Mesothelial cell of epicardium (in vitro differentiated cells): ENCODE results near the gene MPDU1. TPM values are rescaled to one million over a fixed set of nuclear protein-coding genes. Genes with fewer than 3 reads are reported as not detected.

ENCODE experiments used
- DNase-seq, 2 experiments: peaks; one replicate each; pipeline ENCODE4 v3.0.0; 2021; ENCODE audit warnings: low spot score in 2 of 2; ENCODE audit not compliant: unreplicated experiment in 2 of 2
- H3K27ac Mint-ChIP-seq: 2 replicates; pipeline ENCODE4 v1.8.0; 2021; ENCODE audit warnings: mixed read lengths
- H3K27me3 Mint-ChIP-seq: 2 replicates; pipeline ENCODE4 v1.8.0; 2021; ENCODE audit warnings: low read depth, mixed read lengths
- H3K36me3 Mint-ChIP-seq: 2 replicates; pipeline ENCODE4 v1.8.0; 2021; ENCODE audit warnings: mixed read lengths
- H3K4me1 Mint-ChIP-seq: 2 replicates; pipeline ENCODE4 v1.8.0; 2021; ENCODE audit warnings: mixed read lengths
- H3K4me3 Mint-ChIP-seq: 2 replicates; pipeline ENCODE4 v1.8.0; 2021; ENCODE audit warnings: mild to moderate bottlenecking, moderate library complexity, mixed read lengths
- H3K9me3 Mint-ChIP-seq: 2 replicates; pipeline ENCODE4 v1.8.0; 2021; ENCODE audit warnings: mixed read lengths
- total RNA-seq: library from RNA; stranded (reverse); gene quantifications from 3 replicates; pipeline ENCODE4 v1.2.1, GENCODE V29; 2021
- TF ChIP-seq, protein P1 (sequence below): fragments of 200-600 bp; sonication (generic); IDR thresholded peaks from one replicate; pipeline ENCODE4 v1.5.0; 2021; ENCODE audit warnings: antibody characterized with exemption; ENCODE audit not compliant: unreplicated experiment

The MPDU1 gene
- total RNA-seq, 1 donor from 2014 or later: 44.8 TPM

DNA sequence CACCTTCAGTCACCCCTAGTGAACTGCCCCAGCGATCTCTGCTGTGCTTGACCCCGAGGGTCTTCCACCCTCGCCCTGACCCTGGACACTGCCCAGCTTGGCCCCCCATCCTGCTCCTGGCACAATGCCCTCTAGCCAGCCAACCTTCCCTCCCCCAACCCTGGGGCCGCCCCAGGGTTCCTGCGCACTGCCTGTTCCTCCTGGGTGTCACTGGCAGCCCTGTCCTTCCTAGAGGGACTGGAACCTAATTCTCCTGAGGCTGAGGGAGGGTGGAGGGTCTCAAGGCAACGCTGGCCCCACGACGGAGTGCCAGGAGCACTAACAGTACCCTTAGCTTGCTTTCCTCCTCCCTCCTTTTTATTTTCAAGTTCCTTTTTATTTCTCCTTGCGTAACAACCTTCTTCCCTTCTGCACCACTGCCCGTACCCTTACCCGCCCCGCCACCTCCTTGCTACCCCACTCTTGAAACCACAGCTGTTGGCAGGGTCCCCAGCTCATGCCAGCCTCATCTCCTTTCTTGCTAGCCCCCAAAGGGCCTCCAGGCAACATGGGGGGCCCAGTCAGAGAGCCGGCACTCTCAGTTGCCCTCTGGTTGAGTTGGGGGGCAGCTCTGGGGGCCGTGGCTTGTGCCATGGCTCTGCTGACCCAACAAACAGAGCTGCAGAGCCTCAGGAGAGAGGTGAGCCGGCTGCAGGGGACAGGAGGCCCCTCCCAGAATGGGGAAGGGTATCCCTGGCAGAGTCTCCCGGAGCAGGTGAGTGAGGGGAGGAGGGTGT, 24.9 kb upstream of the MPDU1 start, which contains the start of gene TNFSF13:
Gene TNFSF13, plus strand, starts transcription at position 207 of the 776 bp plus-strand sequence. Its CDS starts 290 bp downstream, at position 497.
- H3K4me3 Mint-ChIP-seq: peak within 1 kb of the TSS; percentile 93
- H3K36me3 Mint-ChIP-seq: peaks cover 3% of the 10 kb centered on the region
- TF ChIP-seq, protein P1, sequence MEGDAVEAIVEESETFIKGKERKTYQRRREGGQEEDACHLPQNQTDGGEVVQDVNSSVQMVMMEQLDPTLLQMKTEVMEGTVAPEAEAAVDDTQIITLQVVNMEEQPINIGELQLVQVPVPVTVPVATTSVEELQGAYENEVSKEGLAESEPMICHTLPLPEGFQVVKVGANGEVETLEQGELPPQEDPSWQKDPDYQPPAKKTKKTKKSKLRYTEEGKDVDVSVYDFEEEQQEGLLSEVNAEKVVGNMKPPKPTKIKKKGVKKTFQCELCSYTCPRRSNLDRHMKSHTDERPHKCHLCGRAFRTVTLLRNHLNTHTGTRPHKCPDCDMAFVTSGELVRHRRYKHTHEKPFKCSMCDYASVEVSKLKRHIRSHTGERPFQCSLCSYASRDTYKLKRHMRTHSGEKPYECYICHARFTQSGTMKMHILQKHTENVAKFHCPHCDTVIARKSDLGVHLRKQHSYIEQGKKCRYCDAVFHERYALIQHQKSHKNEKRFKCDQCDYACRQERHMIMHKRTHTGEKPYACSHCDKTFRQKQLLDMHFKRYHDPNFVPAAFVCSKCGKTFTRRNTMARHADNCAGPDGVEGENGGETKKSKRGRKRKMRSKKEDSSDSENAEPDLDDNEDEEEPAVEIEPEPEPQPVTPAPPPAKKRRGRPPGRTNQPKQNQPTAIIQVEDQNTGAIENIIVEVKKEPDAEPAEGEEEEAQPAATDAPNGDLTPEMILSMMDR: no peak
- no peaks in the 10 kb centered on the region for H3K9me3 Mint-ChIP-seq
- H3K4me1 Mint-ChIP-seq: peaks cover 48% of the 10 kb centered on the region
- no peaks in the 10 kb centered on the region for H3K27me3 Mint-ChIP-seq
- no peak for DNase-seq
- peak within 1 kb of the TSS; percentile 95 for H3K27ac Mint-ChIP-seq

DNA sequence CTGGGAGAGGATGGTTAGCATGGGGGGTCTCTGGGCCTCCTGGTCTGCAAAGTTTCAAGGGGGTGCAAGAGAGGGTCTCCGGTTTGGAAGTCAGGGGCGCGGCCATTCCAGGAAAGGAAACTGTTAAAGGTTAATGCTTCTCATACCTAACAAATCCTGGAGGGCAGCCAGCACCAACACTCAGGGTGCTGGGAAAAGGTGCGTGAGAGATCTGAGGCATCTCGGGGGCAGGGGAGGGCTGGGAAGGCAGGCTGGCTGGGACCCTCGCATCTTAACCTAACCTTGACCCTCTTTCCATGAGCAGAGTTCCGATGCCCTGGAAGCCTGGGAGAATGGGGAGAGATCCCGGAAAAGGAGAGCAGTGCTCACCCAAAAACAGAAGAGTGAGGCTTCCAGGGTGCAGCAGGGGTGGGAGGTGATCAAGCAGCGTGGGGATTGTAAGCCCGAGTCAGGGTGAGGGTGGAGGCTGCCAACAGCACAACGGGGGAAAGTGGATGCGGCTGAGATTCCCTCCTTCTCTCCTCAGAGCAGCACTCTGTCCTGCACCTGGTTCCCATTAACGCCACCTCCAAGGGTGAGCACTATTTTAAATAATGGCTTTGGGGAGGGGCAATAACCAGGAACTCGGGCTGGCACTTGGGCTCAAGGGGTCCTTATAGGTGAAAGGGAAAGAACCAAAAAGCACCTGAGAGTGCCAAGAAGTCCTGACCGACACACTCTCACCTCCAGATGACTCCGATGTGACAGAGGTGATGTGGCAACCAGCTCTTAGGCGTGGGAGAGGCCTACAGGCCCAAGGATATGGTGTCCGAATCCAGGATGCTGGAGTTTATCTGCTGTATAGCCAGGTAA, 24.1 kb upstream of the MPDU1 start:
- Mint-ChIP-seq H3K9me3 (no peaks in the 10 kb centered on the region), H3K4me3 (peak overlapping the region; percentile 93), H3K27ac (peak overlapping the region; percentile 98), H3K36me3 (peaks cover 6% of the 10 kb centered on the region), H3K4me1 (peaks cover 54% of the 10 kb centered on the region), H3K27me3 (no peaks in the 10 kb centered on the region)
- DNase-seq: no peak
- TF ChIP-seq, protein P1: no peak

DNA sequence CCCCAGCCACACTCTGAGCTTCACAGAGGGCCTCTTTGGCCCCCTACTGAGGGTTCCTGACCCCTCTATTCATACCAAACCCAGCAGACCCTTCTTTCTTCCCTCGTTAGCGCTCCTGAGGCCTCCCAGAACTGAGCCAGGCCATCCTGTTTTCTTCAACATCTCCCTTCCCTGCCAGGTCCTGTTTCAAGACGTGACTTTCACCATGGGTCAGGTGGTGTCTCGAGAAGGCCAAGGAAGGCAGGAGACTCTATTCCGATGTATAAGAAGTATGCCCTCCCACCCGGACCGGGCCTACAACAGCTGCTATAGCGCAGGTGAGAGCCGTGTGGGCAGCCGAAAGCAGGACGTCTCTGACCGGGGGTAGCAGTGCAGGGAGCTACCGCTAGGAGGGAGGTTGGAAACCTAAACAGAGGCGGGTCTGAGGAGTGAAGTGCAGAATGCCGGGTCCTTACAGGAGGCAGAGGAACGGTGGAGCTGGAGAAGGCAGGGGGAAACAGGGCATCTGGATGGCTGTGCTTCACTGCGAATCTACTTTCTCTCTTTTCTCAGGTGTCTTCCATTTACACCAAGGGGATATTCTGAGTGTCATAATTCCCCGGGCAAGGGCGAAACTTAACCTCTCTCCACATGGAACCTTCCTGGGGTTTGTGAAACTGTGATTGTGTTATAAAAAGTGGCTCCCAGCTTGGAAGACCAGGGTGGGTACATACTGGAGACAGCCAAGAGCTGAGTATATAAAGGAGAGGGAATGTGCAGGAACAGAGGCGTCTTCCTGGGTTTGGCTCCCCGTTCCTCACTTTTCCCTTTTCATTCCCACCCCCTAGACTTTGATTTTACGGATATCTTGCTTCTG, 23.3 kb upstream of the MPDU1 start:
- Mint-ChIP-seq H3K27me3 (no peaks in the 10 kb centered on the region), H3K36me3 (peaks cover 6% of the 10 kb centered on the region), H3K27ac (peak overlapping the region; percentile 98), H3K4me1 (peaks cover 54% of the 10 kb centered on the region), H3K4me3 (peak overlapping the region; percentile 93), H3K9me3 (no peaks in the 10 kb centered on the region)
- TF ChIP-seq, protein P1: peak; percentile 36
- peak in 1 of 2 experiments; percentile 80 for DNase-seq

DNA sequence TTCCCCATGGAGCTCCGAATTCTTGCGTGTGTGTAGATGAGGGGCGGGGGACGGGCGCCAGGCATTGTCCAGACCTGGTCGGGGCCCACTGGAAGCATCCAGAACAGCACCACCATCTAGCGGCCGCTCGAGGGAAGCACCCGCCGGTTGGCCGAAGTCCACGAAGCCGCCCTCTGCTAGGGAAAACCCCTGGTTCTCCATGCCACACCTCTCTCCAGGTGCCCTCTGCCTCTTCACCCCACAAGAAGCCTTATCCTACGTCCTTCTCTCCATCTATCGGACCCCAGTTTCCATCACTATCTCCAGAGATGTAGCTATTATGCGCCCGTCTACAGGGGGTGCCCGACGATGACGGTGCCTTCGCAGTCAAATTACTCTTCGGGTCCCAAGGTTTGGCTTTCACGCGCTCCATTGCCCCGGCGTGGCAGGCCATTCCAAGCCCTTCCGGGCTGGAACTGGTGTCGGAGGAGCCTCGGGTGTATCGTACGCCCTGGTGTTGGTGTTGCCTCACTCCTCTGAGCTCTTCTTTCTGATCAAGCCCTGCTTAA, 22.6 kb upstream of the MPDU1 start:
- Mint-ChIP-seq H3K4me1 (peaks cover 50% of the 10 kb centered on the region), H3K27ac (peak overlapping the region; percentile 98), H3K4me3 (peak overlapping the region; percentile 93), H3K36me3 (peaks cover 6% of the 10 kb centered on the region), H3K27me3 (no peaks in the 10 kb centered on the region), H3K9me3 (no peaks in the 10 kb centered on the region)
- peak; percentile 82 to 93 for DNase-seq
- TF ChIP-seq, protein P1: peak; percentile 66
